ENCODE measurements around the gene RTEL1. TPM values are rescaled to one million over a fixed set of nuclear protein-coding genes. Genes with fewer than 3 reads are reported as not detected.

RTEL1 gene
- total RNA-seq, 1 experiment from 2014 or later = 26.1 TPM

GRCh38 chr20:63672666-63673065 is 14.6 kb downstream of the RTEL1 start:
- TF ChIP-seq TCF7L2 (IDR thresholded peaks at IDR 0.05; ENCODE audit: low read depth, low read length) = no peak
- no peak for TF ChIP-seq REST (IDR thresholded peaks at IDR 0.05; ENCODE audit: insufficient read depth in 1 of 2, low read depth in 2 of 2, low read length in 1 of 2)
- TF ChIP-seq CTCF (IDR thresholded peaks at IDR 0.05) = no peak
- no peak for TF ChIP-seq SIN3A (IDR thresholded peaks at IDR 0.05; ENCODE audit: borderline replicate concordance, insufficient read depth, low read depth, low read length)
- no peak for TF ChIP-seq POLR2AphosphoS5 (IDR thresholded peaks at IDR 0.05; ENCODE audit: low read depth, low read length)

GRCh38 chr20:63673951-63674350 is 15.8 kb downstream of the RTEL1 start:
- ATAC-seq (no peak), DNase-seq (ENCODE audit: low read depth, low spot score) (no peak)
- POLR2A ChIA-PET = no interaction called here
- Histone ChIP-seq H3K4me1 (ENCODE audit: control insufficient read depth, insufficient read depth, low read length) (no peaks in the 10 kb centered on the region), H3K36me3 (ENCODE audit: control insufficient read depth, insufficient read depth, low read length) (no peaks in the 10 kb centered on the region), H3K9me3 (ENCODE audit: control insufficient read depth, insufficient read depth, low read depth, low read length) (no peaks in the 10 kb centered on the region), H3K4me3 (ENCODE audit: low read depth in 2 of 2, low read length in 2 of 2) (no peak overlapping the region), H3K27me3 (ENCODE audit: control insufficient read depth, insufficient read depth, low read length) (no peaks in the 10 kb centered on the region), H3K27ac (ENCODE audit: low read length) (no peak overlapping the region)
- CTCF ChIA-PET = no interaction called here
- in situ Hi-C loops (cut with HindIII; ENCODE audit: low pct_unique_long_range_greater_than_20kb, low sequenced_read_pairs) = no loop called here
- BruUV-seq (replicated peaks) = no TSS peak
- TF ChIP-seq REST (IDR thresholded peaks at IDR 0.05; ENCODE audit: insufficient read depth in 1 of 2, low read depth in 2 of 2, low read length in 1 of 2) = no peak
- TF ChIP-seq CTCF (IDR thresholded peaks at IDR 0.05) = no peak
- no peak for TF ChIP-seq TCF7L2 (IDR thresholded peaks at IDR 0.05; ENCODE audit: low read depth, low read length)
- no peak for TF ChIP-seq SIN3A (IDR thresholded peaks at IDR 0.05; ENCODE audit: borderline replicate concordance, insufficient read depth, low read depth, low read length)
- TF ChIP-seq POLR2AphosphoS5 (IDR thresholded peaks at IDR 0.05; ENCODE audit: low read depth, low read length) = no peak
- intact Hi-C loops (cut with micrococcal nuclease; ENCODE audit: unreplicated experiment) = no loop called here

More at GRCh38 chr20:63672666-63673065, 14.6 kb downstream of the RTEL1 start:
- ChIA-PET POLR2A (no interaction called here), CTCF (no interaction called here)
- no peaks in the 10 kb centered on the region for H3K36me3 ChIP-seq (ENCODE audit: control insufficient read depth, insufficient read depth, low read length)
- H3K4me1 ChIP-seq (ENCODE audit: control insufficient read depth, insufficient read depth, low read length) = no peaks in the 10 kb centered on the region
- intact Hi-C loops (cut with micrococcal nuclease; ENCODE audit: unreplicated experiment) = no loop called here
- no peaks in the 10 kb centered on the region for H3K27me3 ChIP-seq (ENCODE audit: control insufficient read depth, insufficient read depth, low read length)
- no peak for ATAC-seq
- H3K27ac ChIP-seq (ENCODE audit: low read length) = no peak overlapping the region
- DNase-seq (ENCODE audit: low read depth, low spot score) = no peak
- no peak overlapping the region for H3K4me3 ChIP-seq (ENCODE audit: low read depth in 2 of 2, low read length in 2 of 2)
- no peaks in the 10 kb centered on the region for H3K9me3 ChIP-seq (ENCODE audit: control insufficient read depth, insufficient read depth, low read depth, low read length)
- BruUV-seq (replicated peaks) = no TSS peak
- in situ Hi-C loops (cut with HindIII; ENCODE audit: low pct_unique_long_range_greater_than_20kb, low sequenced_read_pairs) = no loop called here

All from Panc1 (cell line).